Measurements from ENCODE around the gene KRT80. TPM values are rescaled to one million over a fixed set of nuclear protein-coding genes. Genes with fewer than 3 reads are reported as not detected.

Gene KRT80
- total RNA-seq, 2 experiments from 2014 or later, result not detected

- no peak overlapping the region for H3K4me3 ChIP-seq (ENCODE audit: low read length)
- no peak overlapping the region for H3K4me3 Mint-ChIP-seq
- H3K27ac ChIP-seq (ENCODE audit: low read depth in 1 of 2, low read length in 2 of 2), result no peak overlapping the region
- H3K9me3 ChIP-seq (ENCODE audit: control insufficient read depth in 1 of 2, insufficient read depth in 1 of 2, low read length in 2 of 2), result peaks cover 0 to 5% of the 10 kb centered on the region in 2 experiments
- H3K36me3 Mint-ChIP-seq (ENCODE audit: low read depth), result no peaks in the 10 kb centered on the region
- ATAC-seq (ENCODE audit: poor library complexity), result no peak
- H3K36me3 ChIP-seq (ENCODE audit: insufficient read depth, low read length), result no peaks in the 10 kb centered on the region
- no peak for TF ChIP-seq CTCF (IDR thresholded peaks at IDR 0.05)
- no peaks in the 10 kb centered on the region for H3K9me3 Mint-ChIP-seq
- no peaks in the 10 kb centered on the region for H3K4me1 Mint-ChIP-seq (ENCODE audit: low read depth)
- CTCF ChIA-PET, result no interaction called here
- peaks cover 2% of the 10 kb centered on the region for H3K4me1 ChIP-seq (ENCODE audit: insufficient read depth, low read length)
- POLR2A ChIA-PET, result no interaction called here
- no peak overlapping the region for H3K27ac Mint-ChIP-seq
- H3K27me3 ChIP-seq (ENCODE audit: control insufficient read depth in 1 of 2, insufficient read depth in 2 of 2, low read length in 2 of 2), result peaks cover 16 to 38% of the 10 kb centered on the region in 2 experiments
- peaks cover 65% of the 10 kb centered on the region for H3K27me3 Mint-ChIP-seq
- intact Hi-C loops (cut with DNase I, micrococcal nuclease), result no loop called here
- DNase-seq, result no peak
Observed at GRCh38 chr12:52232203-52232673, 40.4 kb upstream of the KRT80 start.

- Histone ChIP-seq H3K4me1 (ENCODE audit: insufficient read depth, low read length) (peaks cover 2% of the 10 kb centered on the region), H3K9me3 (ENCODE audit: control insufficient read depth in 1 of 2, insufficient read depth in 1 of 2, low read length in 2 of 2) (peaks cover 0 to 5% of the 10 kb centered on the region in 2 experiments), H3K27ac (ENCODE audit: low read depth in 1 of 2, low read length in 2 of 2) (no peak overlapping the region), H3K4me3 (ENCODE audit: low read length) (no peak overlapping the region), H3K27me3 (ENCODE audit: control insufficient read depth in 1 of 2, insufficient read depth in 2 of 2, low read length in 2 of 2) (peaks cover 16 to 38% of the 10 kb centered on the region in 2 experiments), H3K36me3 (ENCODE audit: insufficient read depth, low read length) (no peaks in the 10 kb centered on the region)
- H3K27ac Mint-ChIP-seq, result no peak overlapping the region
- H3K9me3 Mint-ChIP-seq, result no peaks in the 10 kb centered on the region
- intact Hi-C loops (cut with DNase I, micrococcal nuclease), result no loop called here
- no peaks in the 10 kb centered on the region for H3K4me1 Mint-ChIP-seq (ENCODE audit: low read depth)
- DNase-seq (no peak), ATAC-seq (ENCODE audit: poor library complexity) (no peak)
- H3K36me3 Mint-ChIP-seq (ENCODE audit: low read depth), result no peaks in the 10 kb centered on the region
- no peak overlapping the region for H3K4me3 Mint-ChIP-seq
- ChIA-PET CTCF (no interaction called here), POLR2A (no interaction called here)
- peaks cover 59% of the 10 kb centered on the region for H3K27me3 Mint-ChIP-seq
- TF ChIP-seq CTCF (IDR thresholded peaks at IDR 0.05), result no peak
Observed at GRCh38 chr12:52231305-52232202, 39.7 kb upstream of the KRT80 start.

GRCh38 chr12:52230364-52231281 lies 38.8 kb upstream of the KRT80 start:
- ATAC-seq (ENCODE audit: poor library complexity), result no peak
- DNase-seq, result no peak
- TF ChIP-seq CTCF (IDR thresholded peaks at IDR 0.05), result no peak
- ChIA-PET CTCF (no interaction called here), POLR2A (interaction anchor here (0.5 kb wide), 1 partner anchor 1470 kb away, joined by 3 read pairs; no protein-coding TSS in a partner anchor)
- Mint-ChIP-seq H3K9me3 (no peaks in the 10 kb centered on the region), H3K27me3 (peaks cover 58% of the 10 kb centered on the region), H3K27ac (no peak overlapping the region), H3K4me1 (ENCODE audit: low read depth) (no peaks in the 10 kb centered on the region), H3K36me3 (ENCODE audit: low read depth) (no peaks in the 10 kb centered on the region), H3K4me3 (no peak overlapping the region)
- Histone ChIP-seq H3K36me3 (ENCODE audit: insufficient read depth, low read length) (no peaks in the 10 kb centered on the region), H3K4me1 (ENCODE audit: insufficient read depth, low read length) (peaks cover 2% of the 10 kb centered on the region), H3K27me3 (ENCODE audit: control insufficient read depth in 1 of 2, insufficient read depth in 2 of 2, low read length in 2 of 2) (peaks cover 18 to 38% of the 10 kb centered on the region in 2 experiments), H3K27ac (ENCODE audit: low read depth in 1 of 2, low read length in 2 of 2) (no peak overlapping the region), H3K4me3 (ENCODE audit: low read length) (no peak overlapping the region), H3K9me3 (ENCODE audit: control insufficient read depth in 1 of 2, insufficient read depth in 1 of 2, low read length in 2 of 2) (peaks cover 0 to 5% of the 10 kb centered on the region in 2 experiments)
- intact Hi-C loops (cut with DNase I, micrococcal nuclease), result no loop called here
